Smooth muscle cell (in vitro differentiated cells): ENCODE results near the gene TRAPPC6A. TPM values are rescaled to one million over a fixed set of nuclear protein-coding genes. Genes with fewer than 3 reads are reported as not detected.

Experiments used
- DNase-seq: peaks from one replicate; lab custom pipeline; 2025; ENCODE audit not compliant: unreplicated experiment; lab: John Stamatoyannopoulos, UW
- H2AFZ ChIP-seq: fragments of 200-600 bp; sonication (generic); 2 replicates; pipeline ENCODE4 v1.6.0; 2016; ENCODE audit warnings: antibody characterized with exemption, low read depth, mild to moderate bottlenecking
- H3F3A ChIP-seq: fragments of 200-600 bp; sonication (generic); 2 replicates; pipeline ENCODE4 v1.6.0; 2017; ENCODE audit warnings: antibody characterized with exemption, low read depth
- H3K27ac ChIP-seq: fragments of 200-600 bp; sonication (generic); 2 replicates; pipeline ENCODE4 v1.5.1; 2016; ENCODE audit warnings: low read depth, mild to moderate bottlenecking
- H3K27me3 ChIP-seq: fragments of 200-600 bp; sonication (generic); 2 replicates; pipeline ENCODE4 v1.6.1; 2016; ENCODE audit warnings: low read depth, mild to moderate bottlenecking
- H3K36me3 ChIP-seq: fragments of 200-600 bp; sonication (generic); 2 replicates; pipeline ENCODE4 v1.5.1; 2016; ENCODE audit warnings: low read depth
- H3K4me1 ChIP-seq: fragments of 200-600 bp; sonication (generic); 2 replicates; pipeline ENCODE4 v1.5.1; 2016; ENCODE audit warnings: low read depth
- H3K4me2 ChIP-seq: fragments of 200-600 bp; sonication (generic); 2 replicates; pipeline ENCODE4 v1.6.0; 2016; ENCODE audit warnings: mild to moderate bottlenecking
- H3K4me3 ChIP-seq: fragments of 200-600 bp; sonication (generic); 2 replicates; pipeline ENCODE4 v1.5.1; 2016; ENCODE audit warnings: mild to moderate bottlenecking
- H3K79me2 ChIP-seq: fragments of 200-600 bp; sonication (generic); 2 replicates; pipeline ENCODE4 v1.6.0; 2016; ENCODE audit warnings: low read depth, mild to moderate bottlenecking
- H3K9ac ChIP-seq: fragments of 200-600 bp; sonication (generic); 2 replicates; pipeline ENCODE4 v1.6.0; 2016; ENCODE audit warnings: low read depth
- H3K9me3 ChIP-seq: fragments of 200-600 bp; sonication (generic); replicated peaks from 2 replicates; pipeline ENCODE4 v1.5.1; 2016; ENCODE audit warnings: low read depth
- H4K20me1 ChIP-seq: fragments of 200-600 bp; sonication (generic); 2 replicates; pipeline ENCODE4 v1.6.0; 2016; ENCODE audit warnings: low read depth
- CTCF ChIP-seq: fragments of 200-600 bp; sonication (generic); IDR thresholded peaks from 2 replicates; pipeline ENCODE4 v1.5.1; 2017; ENCODE audit warnings: borderline replicate concordance, mild to moderate bottlenecking, antibody characterized with exemption; ENCODE audit not compliant: insufficient read depth, poor library complexity, severe bottlenecking
- WGBS: methylation state at CpG from one replicate; pipeline ENCODE4 v1.1.7; 2016; ENCODE audit warnings: low lambda C conversion rate; 5-methylcytosine and 5-hydroxymethylcytosine counted together
- polyA plus RNA-seq: library from polyadenylated mRNA; unstranded; fragments of >200 nt; fragmentation: Nextera tagmentation; extraction: Ambion mirVana; gene quantifications from 2 replicates; pipeline ENCODE4 v1.2.1, GENCODE V29; 2016
- total RNA-seq: library from RNA; depleted of rRNA; stranded (reverse); fragments of >200 nt; gene quantifications from 2 replicates; pipeline ENCODE4 v1.2.3, GENCODE V29; 2014

TRAPPC6A gene
- total and polyA plus RNA-seq, 2 experiments from 2014 or later = 10.2 to 32.2 TPM

GRCh38 chr19:45140144-45140503 is 37.9 kb downstream of the TRAPPC6A start:
- 96% methylated on average over 8 of the region's 8 CpGs for WGBS
- no peaks in the 10 kb centered on the region for H3F3A ChIP-seq

GRCh38 chr19:45139286-45140143 is 38.5 kb downstream of the TRAPPC6A start:
- no peaks in the 10 kb centered on the region for H3K9me3 ChIP-seq
- H3K27ac ChIP-seq = no peak overlapping the region
- H3K4me2 ChIP-seq = no peak overlapping the region
- DNase-seq = no peak
- 98% methylated on average over 24 of the region's 24 CpGs for whole genome bisulfite sequencing
- H3K4me1 ChIP-seq = no peaks in the 10 kb centered on the region
- H3K27me3 ChIP-seq = no peaks in the 10 kb centered on the region
- H3K79me2 ChIP-seq = peaks cover 9% of the 10 kb centered on the region
- no peak for TF ChIP-seq CTCF
- no peaks in the 10 kb centered on the region for H3K36me3 ChIP-seq
- H2AFZ ChIP-seq = no peak overlapping the region
- no peaks in the 10 kb centered on the region for H3F3A ChIP-seq
- H4K20me1 ChIP-seq = peaks cover 60% of the 10 kb centered on the region
- no peak overlapping the region for H3K4me3 ChIP-seq
- H3K9ac ChIP-seq = no peak overlapping the region

More at GRCh38 chr19:45140144-45140503, 37.9 kb downstream of the TRAPPC6A start:
- Histone ChIP-seq H3K9me3 (no peaks in the 10 kb centered on the region), H3K27ac (no peak overlapping the region), H3K4me1 (no peaks in the 10 kb centered on the region), H4K20me1 (peaks cover 55% of the 10 kb centered on the region), H2AFZ (no peak overlapping the region), H3K79me2 (peaks cover 8% of the 10 kb centered on the region), H3K4me3 (no peak overlapping the region), H3K27me3 (no peaks in the 10 kb centered on the region), H3K9ac (no peak overlapping the region), H3K4me2 (no peak overlapping the region), H3K36me3 (no peaks in the 10 kb centered on the region)
- DNase-seq = no peak
- no peak for TF ChIP-seq CTCF

DNA sequence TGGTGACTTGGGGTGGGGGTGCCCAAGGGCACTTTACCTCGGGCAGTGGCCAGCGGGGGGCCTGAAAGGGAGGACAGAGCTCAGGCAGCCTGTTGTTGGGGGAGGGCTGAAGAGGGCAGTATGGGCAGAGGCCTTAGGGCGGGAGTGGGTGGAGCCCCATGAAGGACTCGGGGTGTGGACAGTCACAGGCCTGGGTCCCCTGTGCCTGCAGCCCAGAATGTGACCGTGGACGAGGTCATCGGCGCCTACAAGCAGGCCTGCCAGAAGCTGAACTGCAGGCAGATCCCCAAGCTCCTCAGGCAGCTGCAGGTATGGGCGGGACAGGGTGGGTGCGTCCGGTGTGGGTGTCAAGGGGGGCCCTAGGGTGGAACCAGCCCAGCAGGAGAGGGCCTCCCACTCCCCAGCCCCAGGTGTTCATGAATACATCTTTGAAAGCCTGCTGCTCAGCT is 39.7 kb downstream of the TRAPPC6A start:
- Histone ChIP-seq H3K9ac (no peak overlapping the region), H3K36me3 (no peaks in the 10 kb centered on the region), H2AFZ (no peak overlapping the region), H3K4me3 (no peak overlapping the region), H3K79me2 (peaks cover 17% of the 10 kb centered on the region), H3K4me2 (no peak overlapping the region), H4K20me1 (peaks cover 72% of the 10 kb centered on the region), H3F3A (no peaks in the 10 kb centered on the region), H3K4me1 (no peaks in the 10 kb centered on the region), H3K27me3 (no peaks in the 10 kb centered on the region), H3K9me3 (no peaks in the 10 kb centered on the region), H3K27ac (no peak overlapping the region)
- DNase-seq = no peak
- 83% methylated on average over 8 of the region's 11 CpGs for WGBS
- TF ChIP-seq CTCF = no peak
